Loucy (cell line): ENCODE results near the gene MYO5B.

ENCODE experiments used
- H2AFZ ChIP-seq: fragments of 200-600 bp; sonication (generic); 2 replicates; pipeline ENCODE4 v1.6.0; 2016; ENCODE audit warnings: antibody characterized with exemption, mild to moderate bottlenecking, low read length, moderate library complexity
- H3F3A ChIP-seq: fragments of 200-600 bp; 2 replicates; pipeline ENCODE4 v1.6.0; 2016; ENCODE audit warnings: antibody characterized with exemption, low read depth, mild to moderate bottlenecking
- H3K27me3 ChIP-seq: fragments of 200-600 bp; sonication (generic); 2 replicates; pipeline ENCODE4 v1.6.1; 2014; ENCODE audit warnings: low read length, mild to moderate bottlenecking; ENCODE audit not compliant: insufficient read depth, poor library complexity, severe bottlenecking
- H3K36me3 ChIP-seq: fragments of 200-600 bp; sonication (generic); 2 replicates; pipeline ENCODE4 v1.6.1; 2016; ENCODE audit warnings: low read length; ENCODE audit not compliant: insufficient read depth
- H3K4me1 ChIP-seq: fragments of 200-600 bp; sonication (generic); 2 replicates; pipeline ENCODE4 v1.5.1; 2014; ENCODE audit warnings: low read length, mild to moderate bottlenecking; ENCODE audit not compliant: insufficient read depth, poor library complexity, severe bottlenecking
- H3K4me2 ChIP-seq: fragments of 200-600 bp; sonication (generic); 2 replicates; pipeline ENCODE4 v1.6.0; 2014; ENCODE audit warnings: antibody characterized with exemption, low read length, low read depth, mild to moderate bottlenecking; ENCODE audit not compliant: poor library complexity, severe bottlenecking
- H3K4me3 ChIP-seq: fragments of 200-600 bp; sonication (generic); 2 replicates; pipeline ENCODE4 v1.5.1; 2014; ENCODE audit warnings: low read length, mild to moderate bottlenecking, mixed read lengths; ENCODE audit not compliant: poor library complexity, severe bottlenecking
- H3K79me2 ChIP-seq: fragments of 200-600 bp; sonication (generic); 2 replicates; pipeline ENCODE4 v1.6.1; 2014; ENCODE audit warnings: low read length; ENCODE audit not compliant: insufficient read depth
- H3K9ac ChIP-seq: fragments of 200-600 bp; sonication (generic); 2 replicates; pipeline ENCODE4 v1.6.0; 2014; ENCODE audit warnings: mild to moderate bottlenecking, low read depth, low read length, moderate library complexity; ENCODE audit not compliant: poor library complexity, severe bottlenecking
- H3K9me2 ChIP-seq: fragments of 200-600 bp; sonication (generic); replicated peaks from 2 replicates; pipeline ENCODE4 v1.6.1; 2016; ENCODE audit warnings: low read depth, low read length, mixed read lengths
- H3K9me3 ChIP-seq: fragments of 200-600 bp; sonication (generic); 2 replicates; pipeline ENCODE4 v1.6.1; 2014; ENCODE audit warnings: mild to moderate bottlenecking, antibody characterized with exemption, low read length, low read depth; ENCODE audit not compliant: insufficient read depth
- H4K20me1 ChIP-seq: fragments of 200-600 bp; sonication (generic); 2 replicates; pipeline ENCODE4 v1.6.0; 2014; ENCODE audit warnings: antibody characterized with exemption, low read length, mild to moderate bottlenecking; ENCODE audit not compliant: insufficient read depth, poor library complexity, severe bottlenecking
- CTCF ChIP-seq: fragments of 200-600 bp; sonication (generic); conservative IDR thresholded peaks from 2 replicates; pipeline ENCODE4 v1.5.1; 2014; ENCODE audit warnings: mild to moderate bottlenecking, antibody characterized with exemption, low read length
- EZH2phosphoT487 ChIP-seq: fragments of 200-600 bp; IDR thresholded peaks from 2 replicates; pipeline ENCODE4 v1.6.1; 2018; ENCODE audit warnings: antibody characterized with exemption, mild to moderate bottlenecking, moderate library complexity, borderline replicate concordance

Gene MYO5B

GRCh38 chr18:49856496-49856895 is 338.5 kb downstream of the MYO5B start:
- Histone ChIP-seq H3K9me2 (no peaks in the 10 kb centered on the region), H3K27me3 (no peaks in the 10 kb centered on the region), H2AFZ (no peak overlapping the region), H3K79me2 (no peaks in the 10 kb centered on the region), H3K4me3 (no peak overlapping the region), H4K20me1 (no peaks in the 10 kb centered on the region), H3K9ac (no peak overlapping the region), H3F3A (no peaks in the 10 kb centered on the region), H3K36me3 (no peaks in the 10 kb centered on the region), H3K4me2 (no peak overlapping the region), H3K9me3 (no peaks in the 10 kb centered on the region), H3K4me1 (no peaks in the 10 kb centered on the region)
- no peak for TF ChIP-seq CTCF
- TF ChIP-seq EZH2phosphoT487: no peak

- Histone ChIP-seq H3K4me1 (no peaks in the 10 kb centered on the region), H3K4me2 (no peak overlapping the region), H3K9me3 (no peaks in the 10 kb centered on the region), H3K36me3 (no peaks in the 10 kb centered on the region), H3F3A (no peaks in the 10 kb centered on the region), H3K79me2 (no peaks in the 10 kb centered on the region), H3K27me3 (no peaks in the 10 kb centered on the region), H3K4me3 (no peak overlapping the region), H2AFZ (no peak overlapping the region), H3K9me2 (no peaks in the 10 kb centered on the region), H3K9ac (no peak overlapping the region), H4K20me1 (no peaks in the 10 kb centered on the region)
- no peak for TF ChIP-seq EZH2phosphoT487
- TF ChIP-seq CTCF: no peak
These were observed 339.1 kb downstream of the MYO5B start for GRCh38 chr18:49855711-49856415.

GRCh38 chr18:49854681-49855080 is 340.3 kb downstream of the MYO5B start:
- no peak overlapping the region for H3K4me3 ChIP-seq
- no peaks in the 10 kb centered on the region for H3K4me1 ChIP-seq
- no peak overlapping the region for H2AFZ ChIP-seq
- H3K36me3 ChIP-seq: no peaks in the 10 kb centered on the region
- no peaks in the 10 kb centered on the region for H3F3A ChIP-seq
- H3K4me2 ChIP-seq: no peak overlapping the region
- H3K79me2 ChIP-seq: no peaks in the 10 kb centered on the region
- no peak overlapping the region for H3K9ac ChIP-seq
- no peaks in the 10 kb centered on the region for H3K27me3 ChIP-seq
- H4K20me1 ChIP-seq: no peaks in the 10 kb centered on the region
- H3K9me3 ChIP-seq: no peaks in the 10 kb centered on the region
- TF ChIP-seq EZH2phosphoT487 (no peak), CTCF (no peak)
- H3K9me2 ChIP-seq: no peaks in the 10 kb centered on the region
